Measurements from ENCODE around the gene AP5M1. TPM values are rescaled to one million over a fixed set of nuclear protein-coding genes. Genes with fewer than 3 reads are reported as not detected.
"Not testable (repeated sequence)": the region's sequence is repeated elsewhere in the genome, so short reads cannot be mapped to it uniquely, and the experiment has no call there.

AP5M1 gene
- total RNA-seq (63.6 TPM), polyA plus RNA-seq (10 to 100 TPM; 37.6 to 44.2 (median 43.5) TPM)

DNA sequence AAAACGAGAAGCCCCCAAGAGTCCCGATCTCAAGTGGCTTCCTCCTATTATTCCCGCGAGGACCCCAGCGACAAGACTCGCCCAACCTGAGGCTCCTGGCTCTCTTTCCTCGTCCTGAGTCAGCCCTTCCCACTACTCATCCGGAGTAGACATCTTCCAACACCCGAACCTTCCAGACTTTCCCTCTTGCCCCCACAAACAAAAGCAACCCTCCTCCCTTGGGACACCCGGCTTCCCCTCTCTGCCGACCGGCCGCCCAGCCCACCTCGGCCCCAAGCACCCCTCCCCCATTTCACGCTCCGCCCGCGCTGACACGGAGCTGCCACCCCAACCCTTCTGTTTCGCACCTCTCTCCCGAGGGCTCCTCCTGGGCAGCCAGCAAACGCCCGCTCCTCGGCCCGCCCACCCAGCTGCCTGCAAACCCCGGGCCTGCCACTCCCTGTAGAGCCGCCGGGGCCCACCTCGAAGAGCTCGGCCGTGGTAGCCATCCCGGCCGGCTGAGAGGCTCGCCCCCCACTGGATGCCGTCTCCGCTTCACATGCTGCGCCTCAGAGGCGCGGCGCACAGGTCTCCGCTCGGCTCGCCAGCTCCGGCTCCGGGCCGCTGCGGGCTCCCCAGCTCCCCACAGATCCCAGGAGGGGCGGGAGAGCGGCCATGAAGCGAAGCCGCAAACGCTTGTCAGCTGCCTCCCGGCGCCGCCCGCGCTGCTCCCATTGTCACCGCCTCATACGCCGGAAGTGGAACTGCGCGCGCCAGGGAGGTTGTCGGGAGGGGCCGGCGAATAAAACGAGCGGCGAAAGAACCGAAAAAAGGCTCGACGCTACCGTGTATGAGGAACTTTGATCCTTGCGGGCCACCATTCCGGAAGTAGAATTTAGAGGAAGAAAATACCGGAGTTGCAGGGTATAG lies at the start of gene AP5M1, which contains the start of gene EXOC5:
TSS of gene AP5M1 (plus strand) at position 811 of the 909 bp plus-strand sequence. CDS start 344 bp downstream, outside the sequence.
TSS of gene EXOC5 (minus strand) at position 745 of the 909 bp plus-strand sequence. CDS start at position 488, 257 bp downstream.
- Mint-ChIP-seq H3K9me3 (peaks cover 0 to 3% (median 0%) of the 10 kb centered on the region in 7 donors), H3K4me1 (peaks cover 54 to 79% (median 63%) of the 10 kb centered on the region in 4 donors), H3K27me3 (no peaks in the 10 kb centered on the region), H3K36me3 (peaks cover 7% of the 10 kb centered on the region), H3K4me3 (peak within 1 kb of the TSS; percentile 95 to 100 (median 98)), H3K27ac (peak within 1 kb of the TSS; percentile 98 to 99 (median 99))
- peak within 1 kb of the TSS; percentile 95 for H3K27ac ChIP-seq (ENCODE audit: insufficient read depth, low read length, poor library complexity, severe bottlenecking)
- no peaks in the 10 kb centered on the region for H3K9me3 ChIP-seq (ENCODE audit: control insufficient read depth in 2 of 2, low read length in 2 of 2)
- DNase-seq (peak; percentile 87 to 97 (median 92)), ATAC-seq (ENCODE audit: low read depth in 2 of 2) (peak; percentile 81 to 83)
- H3K27me3 ChIP-seq (ENCODE audit: control insufficient read depth, insufficient read depth, low read length) = no peaks in the 10 kb centered on the region
- peaks cover 28% of the 10 kb centered on the region for H3K4me1 ChIP-seq (ENCODE audit: control insufficient read depth, insufficient read depth, low read length, poor library complexity, severe bottlenecking)
- H3K4me3 ChIP-seq (ENCODE audit: low read depth, low read length) = peak within 1 kb of the TSS; percentile 99
- no peaks in the 10 kb centered on the region for H3K36me3 ChIP-seq (ENCODE audit: control insufficient read depth, insufficient read depth, low read length)

DNA sequence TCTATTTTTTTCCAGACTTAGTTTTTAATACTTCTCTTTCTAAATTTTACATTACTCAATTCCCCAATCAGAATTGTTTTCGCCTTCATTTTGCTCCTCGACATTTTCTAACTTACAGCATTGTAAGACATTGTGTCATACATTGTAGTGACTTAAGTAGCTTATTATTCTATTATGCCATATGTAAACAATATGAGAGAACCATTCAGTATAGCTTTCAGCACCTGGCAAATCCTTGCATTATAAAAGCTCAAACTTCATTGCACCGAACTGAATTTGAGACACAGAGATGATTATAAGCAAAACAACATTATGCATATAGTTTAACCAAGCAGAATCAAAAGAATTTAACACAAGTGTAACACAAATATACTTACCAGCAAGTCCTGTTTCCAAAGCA lies 46.8 kb upstream of the AP5M1 start:
- Mint-ChIP-seq H3K4me3 (no peak overlapping the region), H3K27me3 (no peaks in the 10 kb centered on the region), H3K27ac (no peak overlapping the region), H3K36me3 (peaks cover 52% of the 10 kb centered on the region), H3K9me3 (no peaks in the 10 kb centered on the region), H3K4me1 (peaks cover 5 to 8% (median 6%) of the 10 kb centered on the region in 4 donors)
- DNase-seq = no peak
- Histone ChIP-seq H3K4me1 (ENCODE audit: control insufficient read depth, insufficient read depth, low read length, poor library complexity, severe bottlenecking) (no peaks in the 10 kb centered on the region), H3K9me3 (ENCODE audit: control insufficient read depth in 2 of 2, low read length in 2 of 2) (no peaks in the 10 kb centered on the region), H3K4me3 (ENCODE audit: low read depth, low read length) (no peak overlapping the region), H3K27ac (ENCODE audit: insufficient read depth, low read length, poor library complexity, severe bottlenecking) (no peak overlapping the region), H3K36me3 (ENCODE audit: control insufficient read depth, insufficient read depth, low read length) (peaks cover 41% of the 10 kb centered on the region), H3K27me3 (ENCODE audit: control insufficient read depth, insufficient read depth, low read length) (no peaks in the 10 kb centered on the region)
- no peak for ATAC-seq (ENCODE audit: low read depth in 2 of 2)

DNA sequence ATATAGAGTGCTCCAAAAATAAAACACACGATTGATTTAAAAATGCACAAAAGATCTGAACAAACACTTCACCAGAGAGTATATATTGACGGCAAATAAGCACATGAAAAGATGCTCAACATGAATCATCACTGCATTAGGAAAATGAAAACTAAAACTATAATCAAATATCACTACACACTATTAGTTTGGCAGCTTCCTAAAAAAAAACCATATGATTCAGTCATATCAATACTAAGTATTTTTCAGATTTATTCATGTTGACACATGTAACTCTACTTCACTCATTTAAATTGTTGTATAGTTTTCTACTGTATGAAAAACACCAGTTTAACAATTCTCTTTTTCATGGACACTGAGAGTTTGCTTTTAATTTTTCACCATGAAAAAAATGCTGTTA lies 41.7 kb upstream of the AP5M1 start:
- Histone ChIP-seq H3K36me3 (ENCODE audit: control insufficient read depth, insufficient read depth, low read length) (peaks cover 36% of the 10 kb centered on the region), H3K27me3 (ENCODE audit: control insufficient read depth, insufficient read depth, low read length) (no peaks in the 10 kb centered on the region), H3K27ac (ENCODE audit: insufficient read depth, low read length, poor library complexity, severe bottlenecking) (no peak overlapping the region), H3K4me1 (ENCODE audit: control insufficient read depth, insufficient read depth, low read length, poor library complexity, severe bottlenecking) (no peaks in the 10 kb centered on the region), H3K9me3 (ENCODE audit: control insufficient read depth in 2 of 2, low read length in 2 of 2) (no peaks in the 10 kb centered on the region), H3K4me3 (ENCODE audit: low read depth, low read length) (no peak overlapping the region)
- H3K4me3 Mint-ChIP-seq = no peak overlapping the region
- no peak overlapping the region for H3K27ac Mint-ChIP-seq
- DNase-seq (no peak), ATAC-seq (ENCODE audit: low read depth in 2 of 2) (no peak)
- no peaks in the 10 kb centered on the region for H3K27me3 Mint-ChIP-seq
- peaks cover 4 to 14% (median 8%) of the 10 kb centered on the region in 4 donors for H3K4me1 Mint-ChIP-seq
- H3K9me3 Mint-ChIP-seq = peaks cover 0 to 3% (median 0%) of the 10 kb centered on the region in 7 donors
- H3K36me3 Mint-ChIP-seq = peaks cover 50% of the 10 kb centered on the region

GRCh38 chr14:57228320-57228719 lies 40.5 kb upstream of the AP5M1 start:
- H3K36me3 Mint-ChIP-seq = peaks cover 50% of the 10 kb centered on the region
- not testable (repeated sequence) for H3K27me3 ChIP-seq (ENCODE audit: control insufficient read depth, insufficient read depth, low read length); H3K4me3 ChIP-seq (ENCODE audit: low read depth, low read length); H3K9me3 Mint-ChIP-seq; H3K27ac Mint-ChIP-seq; DNase-seq; H3K27ac ChIP-seq (ENCODE audit: insufficient read depth, low read length, poor library complexity, severe bottlenecking); H3K4me3 Mint-ChIP-seq; ATAC-seq (ENCODE audit: low read depth in 2 of 2); H3K9me3 ChIP-seq (ENCODE audit: control insufficient read depth in 2 of 2, low read length in 2 of 2); H3K27me3 Mint-ChIP-seq; H3K4me1 ChIP-seq (ENCODE audit: control insufficient read depth, insufficient read depth, low read length, poor library complexity, severe bottlenecking)
- H3K4me1 Mint-ChIP-seq = peaks cover 4 to 14% (median 7%) of the 10 kb centered on the region in 4 donors
- H3K36me3 ChIP-seq (ENCODE audit: control insufficient read depth, insufficient read depth, low read length) = peaks cover 40% of the 10 kb centered on the region

DNA sequence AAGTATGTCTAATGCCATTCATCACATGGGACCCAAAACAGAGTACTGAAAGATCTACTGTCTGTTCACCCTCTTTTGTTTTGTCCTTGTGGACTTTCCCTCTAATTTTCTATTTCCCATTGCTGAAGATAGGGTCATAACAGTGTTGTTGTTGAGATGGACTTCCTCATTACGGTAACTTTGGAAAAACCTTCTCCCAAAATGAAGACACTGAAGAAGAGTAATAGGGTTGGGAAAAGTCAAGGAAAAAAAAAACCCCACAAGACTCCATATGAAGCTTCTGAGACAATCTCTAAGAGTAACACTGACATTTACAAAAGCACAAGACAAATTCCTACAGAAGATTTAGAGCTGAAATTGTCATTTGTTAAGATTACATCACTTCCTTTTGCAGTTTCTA lies 36.8 kb upstream of the AP5M1 start:
- Histone ChIP-seq H3K4me3 (ENCODE audit: low read depth, low read length) (no peak overlapping the region), H3K27me3 (ENCODE audit: control insufficient read depth, insufficient read depth, low read length) (no peaks in the 10 kb centered on the region), H3K9me3 (ENCODE audit: control insufficient read depth in 2 of 2, low read length in 2 of 2) (no peaks in the 10 kb centered on the region), H3K4me1 (ENCODE audit: control insufficient read depth, insufficient read depth, low read length, poor library complexity, severe bottlenecking) (no peaks in the 10 kb centered on the region), H3K36me3 (ENCODE audit: control insufficient read depth, insufficient read depth, low read length) (peaks cover 43% of the 10 kb centered on the region), H3K27ac (ENCODE audit: insufficient read depth, low read length, poor library complexity, severe bottlenecking) (no peak overlapping the region)
- Mint-ChIP-seq H3K36me3 (peaks cover 43% of the 10 kb centered on the region), H3K27me3 (no peaks in the 10 kb centered on the region), H3K9me3 (peaks cover 0 to 3% (median 0%) of the 10 kb centered on the region in 7 donors), H3K27ac (peak overlapping the region in 1 of 3 donors; percentile 47), H3K4me1 (peaks cover 0 to 8% (median 4%) of the 10 kb centered on the region in 4 donors), H3K4me3 (no peak overlapping the region)
- DNase-seq (no peak), ATAC-seq (ENCODE audit: low read depth in 2 of 2) (no peak)

- not testable (repeated sequence) for H3K4me3 ChIP-seq (ENCODE audit: low read depth, low read length); H3K4me3 Mint-ChIP-seq; H3K27me3 Mint-ChIP-seq; H3K4me1 ChIP-seq (ENCODE audit: control insufficient read depth, insufficient read depth, low read length, poor library complexity, severe bottlenecking); H3K27ac ChIP-seq (ENCODE audit: insufficient read depth, low read length, poor library complexity, severe bottlenecking); ATAC-seq (ENCODE audit: low read depth in 2 of 2); H3K27ac Mint-ChIP-seq; H3K9me3 ChIP-seq (ENCODE audit: control insufficient read depth in 2 of 2, low read length in 2 of 2); H3K36me3 Mint-ChIP-seq; H3K27me3 ChIP-seq (ENCODE audit: control insufficient read depth, insufficient read depth, low read length); H3K4me1 Mint-ChIP-seq; DNase-seq; H3K9me3 Mint-ChIP-seq
- H3K36me3 ChIP-seq (ENCODE audit: control insufficient read depth, insufficient read depth, low read length) = peaks cover 37% of the 10 kb centered on the region
These were observed 28.7 kb upstream of the AP5M1 start for GRCh38 chr14:57240115-57240514.

DNA sequence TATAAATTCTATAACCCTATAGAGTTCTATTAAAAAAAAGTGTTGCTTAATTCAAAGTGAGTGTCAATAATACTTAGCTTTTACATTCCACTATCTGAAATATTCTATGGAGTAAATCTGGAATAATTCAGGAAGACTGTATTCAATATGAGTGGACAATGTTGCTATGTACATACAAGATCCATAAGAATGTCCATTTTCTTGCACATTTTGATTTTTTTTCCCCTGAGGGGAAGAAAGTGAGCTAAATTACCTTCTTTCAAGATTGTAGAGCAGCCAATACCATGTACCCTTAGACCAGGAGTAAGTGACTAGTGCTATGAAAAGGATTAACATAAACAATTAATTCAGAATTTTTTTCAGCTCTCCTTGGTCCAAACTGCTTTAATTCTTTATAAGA lies 25.5 kb upstream of the AP5M1 start:
- Mint-ChIP-seq H3K27ac (no peak overlapping the region), H3K4me1 (peaks cover 0 to 8% (median 3%) of the 10 kb centered on the region in 4 donors), H3K27me3 (no peaks in the 10 kb centered on the region), H3K36me3 (peaks cover 14% of the 10 kb centered on the region), H3K4me3 (no peak overlapping the region), H3K9me3 (no peaks in the 10 kb centered on the region)
- no peak overlapping the region for H3K27ac ChIP-seq (ENCODE audit: insufficient read depth, low read length, poor library complexity, severe bottlenecking)
- ATAC-seq (ENCODE audit: low read depth in 2 of 2) (no peak), DNase-seq (no peak)
- no peak overlapping the region for H3K4me3 ChIP-seq (ENCODE audit: low read depth, low read length)
- peaks cover 33% of the 10 kb centered on the region for H3K36me3 ChIP-seq (ENCODE audit: control insufficient read depth, insufficient read depth, low read length)
- no peaks in the 10 kb centered on the region for H3K9me3 ChIP-seq (ENCODE audit: control insufficient read depth in 2 of 2, low read length in 2 of 2)
- no peaks in the 10 kb centered on the region for H3K27me3 ChIP-seq (ENCODE audit: control insufficient read depth, insufficient read depth, low read length)
- no peaks in the 10 kb centered on the region for H3K4me1 ChIP-seq (ENCODE audit: control insufficient read depth, insufficient read depth, low read length, poor library complexity, severe bottlenecking)

Data from CD4-positive, CD25-positive, alpha-beta regulatory T cell (primary cell).